IMR-90 (cell line): Measurements from ENCODE around the gene ABHD16A. TPM values are rescaled to one million over a fixed set of nuclear protein-coding genes. Genes with fewer than 3 reads are reported as not detected.

Experiments
- ATAC-seq: fragments of 200-7000 bp; cut with Tn5 transposase; 2 replicates; pipeline ENCODE4 v1.9.1; 2020; ENCODE audit warnings: low read depth, mild to moderate bottlenecking, moderate library complexity
- BruUV-seq: library from RNA; stranded (reverse); fragments of 400-500 nt; replicated peaks from 2 replicates; lab custom pipeline; 2021; lab: Mats Ljungman, UMichigan
- CTCF ChIA-PET: fragments of 300-600 bp; formaldehyde crosslinking; extraction: SDS; loops from one replicate; lab custom pipeline; 2021; ENCODE audit warnings: antibody characterized with exemption; lab: Yijun Ruan, JAX
- POLR2A ChIA-PET: fragments of 300-600 bp; sonication (Branson Sonifier 250); formaldehyde crosslinking; loops from one replicate; lab custom pipeline; 2022; ENCODE audit warnings: antibody characterized with exemption; ENCODE audit not compliant: unreplicated experiment; lab: Charles Lee
- DNase-seq: peaks from one replicate; pipeline ENCODE4 v3.0.0; 2013
- H2AFZ ChIP-seq: replicated peaks from 2 replicates; pipeline ENCODE3; 2013; ENCODE audit warnings: low read length, mild to moderate bottlenecking; ENCODE audit not compliant: poor library complexity
- H2AK5ac ChIP-seq: 2 replicates; pipeline ENCODE4 v1.6.1; 2013; ENCODE audit warnings: low read depth, low read length, inconsistent platforms
- H2AK9ac ChIP-seq: replicated peaks from 2 replicates; pipeline ENCODE3; 2013; ENCODE audit warnings: mild to moderate bottlenecking, low read depth, low read length, moderate library complexity; ENCODE audit not compliant: poor library complexity
- H2BK120ac ChIP-seq: 2 replicates; pipeline ENCODE4 v1.6.1; 2013; ENCODE audit warnings: low read depth, low read length, inconsistent platforms
- H2BK15ac ChIP-seq: 3 replicates; pipeline ENCODE4 v1.6.1; 2013; ENCODE audit warnings: low read depth, low read length, inconsistent platforms
- H2BK20ac ChIP-seq: 2 replicates; pipeline ENCODE4 v1.6.1; 2013; ENCODE audit warnings: low read depth, mild to moderate bottlenecking, inconsistent platforms, low read length, moderate library complexity
- H2BK5ac ChIP-seq: 2 replicates; pipeline ENCODE4 v1.6.1; 2013; ENCODE audit warnings: mild to moderate bottlenecking, low read depth, low read length, inconsistent platforms; ENCODE audit not compliant: poor library complexity, severe bottlenecking
- H3K14ac ChIP-seq: replicated peaks from 2 replicates; pipeline ENCODE4 v1.6.1; 2013; ENCODE audit warnings: low read depth, low read length, inconsistent platforms
- H3K18ac ChIP-seq: 2 replicates; pipeline ENCODE4 v1.6.1; 2013; ENCODE audit warnings: low read depth, low read length, control low read depth
- H3K23ac ChIP-seq: 2 replicates; pipeline ENCODE4 v1.6.1; 2013; ENCODE audit warnings: low read depth, low read length, inconsistent platforms
- H3K27ac ChIP-seq: 2 replicates; pipeline ENCODE4 v1.5.1; 2013; ENCODE audit warnings: mild to moderate bottlenecking, control low read depth, low read length; ENCODE audit not compliant: insufficient read depth
- H3K27me3 ChIP-seq: 2 replicates; pipeline ENCODE4 v1.6.1; 2013; ENCODE audit warnings: low read length; ENCODE audit not compliant: control insufficient read depth, insufficient read depth
- H3K36me3 ChIP-seq: 2 replicates; pipeline ENCODE4 v1.6.1; 2013; ENCODE audit warnings: low read length, mixed read lengths; ENCODE audit not compliant: control insufficient read depth, insufficient read depth
- H3K4ac ChIP-seq: 2 replicates; pipeline ENCODE4 v1.6.1; 2013; ENCODE audit warnings: low read depth, low read length, inconsistent platforms
- H3K4me1 ChIP-seq: 2 replicates; pipeline ENCODE4 v1.6.1; 2013; ENCODE audit warnings: low read length, mixed read lengths; ENCODE audit not compliant: control insufficient read depth, insufficient read depth
- H3K4me2 ChIP-seq: 2 replicates; pipeline ENCODE4 v1.6.1; 2013; ENCODE audit warnings: low read depth, mild to moderate bottlenecking, control low read depth, low read length, moderate library complexity
- H3K4me3 ChIP-seq: 2 replicates; pipeline ENCODE4 v1.5.1; 2013; ENCODE audit warnings: low read depth, mild to moderate bottlenecking, control low read depth, low read length, moderate library complexity; ENCODE audit not compliant: insufficient read depth
- H3K56ac ChIP-seq: 2 replicates; pipeline ENCODE4 v1.6.1; 2013; ENCODE audit warnings: low read length, inconsistent platforms; ENCODE audit not compliant: insufficient read depth; ENCODE audit errors: extremely low read depth
- H3K79me1 ChIP-seq, 2 experiments: 2 replicates each; pipeline ENCODE4 v1.6.1; 2013; ENCODE audit warnings: low read length in 2 of 2, inconsistent platforms in 1 of 2, low read depth in 1 of 2
- H3K9ac ChIP-seq: 2 replicates; pipeline ENCODE4 v1.6.1; 2013; ENCODE audit warnings: low read depth, low read length, control low read depth
- H3K9me1 ChIP-seq: 2 replicates; pipeline ENCODE4 v1.6.1; 2013; ENCODE audit warnings: low read length, inconsistent platforms; ENCODE audit not compliant: insufficient read depth
- H3K9me3 ChIP-seq: 2 replicates; pipeline ENCODE4 v1.6.1; 2013; ENCODE audit warnings: low read length; ENCODE audit not compliant: control insufficient read depth, insufficient read depth
- H4K20me1 ChIP-seq: 2 replicates; pipeline ENCODE4 v1.6.1; 2013; ENCODE audit warnings: low read length, inconsistent platforms; ENCODE audit not compliant: insufficient read depth
- H4K5ac ChIP-seq: 2 replicates; pipeline ENCODE4 v1.6.1; 2013; ENCODE audit warnings: mild to moderate bottlenecking, low read depth, low read length, control low read depth
- H4K8ac ChIP-seq, 2 experiments: 2 replicates each; pipeline ENCODE4 v1.6.1; 2013; ENCODE audit warnings: low read depth in 2 of 2, low read length in 2 of 2, control low read depth in 1 of 2, inconsistent platforms in 1 of 2
- H4K91ac ChIP-seq: 2 replicates; pipeline ENCODE4 v1.6.1; 2013; ENCODE audit warnings: low read depth, low read length, inconsistent platforms; ENCODE audit not compliant: insufficient read depth
- CHD1 ChIP-seq: IDR thresholded peaks from 2 replicates; pipeline ENCODE4 v1.6.1; 2012; ENCODE audit warnings: low read depth, low read length, improper control_type of control experiment
- FOS ChIP-seq: fragments of 150-350 bp; IDR thresholded peaks from 2 replicates; pipeline ENCODE4 v1.6.1; 2016; ENCODE audit warnings: low read depth, low read length
- MAFK ChIP-seq: IDR thresholded peaks from 2 replicates; pipeline ENCODE4 v1.6.1; 2012; ENCODE audit warnings: low read depth, low read length, improper control_type of control experiment
- MAZ ChIP-seq: IDR thresholded peaks from 2 replicates; pipeline ENCODE4 v1.6.1; 2012; ENCODE audit warnings: low read depth, mild to moderate bottlenecking, low read length, improper control_type of control experiment, moderate library complexity, borderline replicate concordance
- POLR2A ChIP-seq: IDR thresholded peaks from 2 replicates; pipeline ENCODE4 v1.6.1; 2012; ENCODE audit warnings: mild to moderate bottlenecking, low read depth, low read length
- RAD21 ChIP-seq: IDR thresholded peaks from 2 replicates; pipeline ENCODE4 v1.6.1; 2012; ENCODE audit warnings: low read length, improper control_type of control experiment
- RFX5 ChIP-seq: IDR thresholded peaks from 2 replicates; pipeline ENCODE4 v1.8.0; 2012; ENCODE audit warnings: low read depth, mild to moderate bottlenecking, low read length, moderate library complexity
- SMC3 ChIP-seq: fragments of 150-350 bp; IDR thresholded peaks from 2 replicates; pipeline ENCODE4 v1.6.1; 2016; ENCODE audit warnings: low read depth, mild to moderate bottlenecking, antibody characterized with exemption, low read length, moderate library complexity
- WGBS, 2 experiments: methylation state at CpG; one replicate each; pipeline versions ENCODE4 v1.1.5 to v1.1.7; 2013; ENCODE audit warnings: missing lambda C conversion rate in 2 of 2; ENCODE audit not compliant: insufficient read length in 1 of 2; ENCODE audit errors: extremely low coverage in 2 of 2; 5-methylcytosine and 5-hydroxymethylcytosine counted together
- dilution Hi-C: fragments of 300-500 bp; cut with HindIII; formaldehyde crosslinking; loops from one replicate; pipeline ENCODE4 v1.14.3; 2018; ENCODE audit warnings: low sequenced_read_pairs; ENCODE audit not compliant: unreplicated experiment
- in situ Hi-C: fragments of 300-500 bp; cut with MboI; formaldehyde crosslinking; loops from 3 replicates; pipeline ENCODE4 v1.14.3; 2019; ENCODE audit warnings: low sequenced_read_pairs, inconsistent platforms, mixed read lengths
- intact Hi-C: fragments of 100-400 bp; cut with micrococcal nuclease; formaldehyde crosslinking; loops from 2 replicates; pipeline ENCODE4 v1.10.0; 2022
- polyA plus RNA-seq, 3 experiments: library from polyadenylated mRNA; depleted of rRNA; stranded (reverse); fragments of >200 nt; gene quantifications; 2 replicates each; pipeline ENCODE4 v1.2.3, GENCODE V29; 2012; ENCODE audit warnings: low replicate concordance in 1 of 3
- total RNA-seq: library from RNA; depleted of rRNA; stranded (reverse); fragments of >200 nt; gene quantifications from 2 replicates; pipeline ENCODE4 v1.2.3, GENCODE V29; 2012
- TF ChIP-seq, protein P1 (sequence below): fragments of 150-350 bp; IDR thresholded peaks from 2 replicates; pipeline ENCODE4 v1.6.1; 2016; ENCODE audit warnings: low read depth, mild to moderate bottlenecking, low read length, moderate library complexity, borderline replicate concordance
- TF ChIP-seq, protein P2 (sequence below): conservative IDR thresholded peaks from 2 replicates; pipeline ENCODE4 v1.5.1; 2012; ENCODE audit warnings: mild to moderate bottlenecking, low read depth, low read length, improper control_type of control experiment

The ABHD16A gene
- total and polyA plus RNA-seq, 2 of the 4 experiments (the other 2 are of a cell fraction) = 31.5 to 35.1 TPM

DNA sequence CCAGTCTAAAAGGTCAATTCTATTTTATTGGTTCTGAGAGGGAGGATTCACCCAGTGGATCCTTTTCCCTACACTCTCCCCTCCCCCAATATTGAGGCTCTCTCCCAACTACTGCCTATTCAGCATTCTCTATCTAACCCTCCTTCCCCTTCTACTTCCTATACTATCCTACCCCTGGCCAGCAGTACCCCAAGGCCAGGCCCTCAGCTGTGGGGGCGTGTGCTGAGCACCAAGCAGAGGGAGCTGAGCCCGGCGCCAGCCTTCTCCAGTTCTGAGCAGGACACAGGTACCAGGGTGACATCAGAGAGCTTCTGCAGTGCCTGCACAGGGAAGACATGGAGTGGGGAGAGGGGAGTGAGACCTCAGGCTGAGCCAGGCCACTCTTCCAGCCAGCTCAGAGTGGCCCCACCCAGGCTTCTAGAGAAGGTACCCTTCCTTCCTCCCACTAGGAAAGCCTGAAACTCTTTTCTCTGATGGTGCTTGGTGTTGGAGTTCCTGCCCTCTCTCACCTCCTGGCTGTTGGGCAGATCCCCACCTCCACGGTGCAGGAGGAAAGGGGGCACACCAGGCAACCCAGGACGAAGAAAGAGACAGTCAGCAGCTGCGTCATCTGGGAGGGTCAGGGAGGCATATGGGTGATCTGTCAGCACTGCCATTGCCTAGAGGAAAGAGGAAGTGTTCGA is 24.1 kb upstream of the ABHD16A start:
- no peak overlapping the region for H2BK15ac ChIP-seq
- H2AK9ac ChIP-seq = no peak overlapping the region
- no peak overlapping the region for H3K14ac ChIP-seq
- H2BK120ac ChIP-seq = no peak overlapping the region
- peaks cover 17% of the 10 kb centered on the region for H4K20me1 ChIP-seq
- no peak overlapping the region for H2AK5ac ChIP-seq
- no peak for TF ChIP-seq POLR2A
- no peak for TF ChIP-seq RAD21
- no peak for TF ChIP-seq MAZ
- no peak for TF ChIP-seq CHD1
- no peak for TF ChIP-seq MAFK
- TF ChIP-seq RFX5 = no peak
- no peak for TF ChIP-seq FOS
- TF ChIP-seq, protein P1, sequence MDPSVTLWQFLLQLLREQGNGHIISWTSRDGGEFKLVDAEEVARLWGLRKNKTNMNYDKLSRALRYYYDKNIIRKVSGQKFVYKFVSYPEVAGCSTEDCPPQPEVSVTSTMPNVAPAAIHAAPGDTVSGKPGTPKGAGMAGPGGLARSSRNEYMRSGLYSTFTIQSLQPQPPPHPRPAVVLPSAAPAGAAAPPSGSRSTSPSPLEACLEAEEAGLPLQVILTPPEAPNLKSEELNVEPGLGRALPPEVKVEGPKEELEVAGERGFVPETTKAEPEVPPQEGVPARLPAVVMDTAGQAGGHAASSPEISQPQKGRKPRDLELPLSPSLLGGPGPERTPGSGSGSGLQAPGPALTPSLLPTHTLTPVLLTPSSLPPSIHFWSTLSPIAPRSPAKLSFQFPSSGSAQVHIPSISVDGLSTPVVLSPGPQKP = no peak
- no peak for TF ChIP-seq SMC3
- TF ChIP-seq, protein P2, sequence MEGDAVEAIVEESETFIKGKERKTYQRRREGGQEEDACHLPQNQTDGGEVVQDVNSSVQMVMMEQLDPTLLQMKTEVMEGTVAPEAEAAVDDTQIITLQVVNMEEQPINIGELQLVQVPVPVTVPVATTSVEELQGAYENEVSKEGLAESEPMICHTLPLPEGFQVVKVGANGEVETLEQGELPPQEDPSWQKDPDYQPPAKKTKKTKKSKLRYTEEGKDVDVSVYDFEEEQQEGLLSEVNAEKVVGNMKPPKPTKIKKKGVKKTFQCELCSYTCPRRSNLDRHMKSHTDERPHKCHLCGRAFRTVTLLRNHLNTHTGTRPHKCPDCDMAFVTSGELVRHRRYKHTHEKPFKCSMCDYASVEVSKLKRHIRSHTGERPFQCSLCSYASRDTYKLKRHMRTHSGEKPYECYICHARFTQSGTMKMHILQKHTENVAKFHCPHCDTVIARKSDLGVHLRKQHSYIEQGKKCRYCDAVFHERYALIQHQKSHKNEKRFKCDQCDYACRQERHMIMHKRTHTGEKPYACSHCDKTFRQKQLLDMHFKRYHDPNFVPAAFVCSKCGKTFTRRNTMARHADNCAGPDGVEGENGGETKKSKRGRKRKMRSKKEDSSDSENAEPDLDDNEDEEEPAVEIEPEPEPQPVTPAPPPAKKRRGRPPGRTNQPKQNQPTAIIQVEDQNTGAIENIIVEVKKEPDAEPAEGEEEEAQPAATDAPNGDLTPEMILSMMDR = no peak
- H3K18ac ChIP-seq = no peak overlapping the region
- no peak for ATAC-seq
- H3K23ac ChIP-seq = no peak overlapping the region; the same call in 1 of the 2 replicates
- H3K9me1 ChIP-seq = no peaks in the 10 kb centered on the region
- no peak for DNase-seq
- H3K4me1 ChIP-seq = peaks cover 3% of the 10 kb centered on the region
- no peaks in the 10 kb centered on the region for H3K9me3 ChIP-seq
- H2AFZ ChIP-seq = no peak overlapping the region
- BruUV-seq = no TSS peak
- H3K9ac ChIP-seq = no peak overlapping the region
- no peak overlapping the region for H3K27ac ChIP-seq
- no peak overlapping the region for H4K8ac ChIP-seq
- in situ Hi-C loops = no loop called here
- dilution Hi-C loops = no loop called here
- H4K5ac ChIP-seq = no peak overlapping the region
- no peaks in the 10 kb centered on the region for H3K27me3 ChIP-seq
- no peak overlapping the region for H2BK5ac ChIP-seq
- no peak overlapping the region for H2BK20ac ChIP-seq
- H3K56ac ChIP-seq = no peak overlapping the region
- peaks cover 33% of the 10 kb centered on the region for H3K36me3 ChIP-seq
- no peak overlapping the region for H3K4ac ChIP-seq
- no peak overlapping the region for H4K91ac ChIP-seq
- 92% methylated on average over 2 of the region's 7 CpGs; no CpG with 5 or more reads in 1 of the 2 experiments for WGBS, 2 experiments
- ChIA-PET CTCF (no interaction called here), POLR2A (no interaction called here)
- intact Hi-C loops = no loop called here
- no peak overlapping the region for H3K4me2 ChIP-seq
- H3K4me3 ChIP-seq = no peak overlapping the region
- peaks cover 0 to 34% of the 10 kb centered on the region in 2 experiments; a peak in 2 of 4 replicates for H3K79me1 ChIP-seq
